ENCODE data around the gene EIF2B1. TPM values are rescaled to one million over a fixed set of nuclear protein-coding genes. Genes with fewer than 3 reads are reported as not detected.
A peak's percentile ranks its signal among the peaks of the same experiment; 100 is the strongest.

EIF2B1 gene
- total RNA-seq = 74.8 and 80.6 TPM in 2 replicates

DNA sequence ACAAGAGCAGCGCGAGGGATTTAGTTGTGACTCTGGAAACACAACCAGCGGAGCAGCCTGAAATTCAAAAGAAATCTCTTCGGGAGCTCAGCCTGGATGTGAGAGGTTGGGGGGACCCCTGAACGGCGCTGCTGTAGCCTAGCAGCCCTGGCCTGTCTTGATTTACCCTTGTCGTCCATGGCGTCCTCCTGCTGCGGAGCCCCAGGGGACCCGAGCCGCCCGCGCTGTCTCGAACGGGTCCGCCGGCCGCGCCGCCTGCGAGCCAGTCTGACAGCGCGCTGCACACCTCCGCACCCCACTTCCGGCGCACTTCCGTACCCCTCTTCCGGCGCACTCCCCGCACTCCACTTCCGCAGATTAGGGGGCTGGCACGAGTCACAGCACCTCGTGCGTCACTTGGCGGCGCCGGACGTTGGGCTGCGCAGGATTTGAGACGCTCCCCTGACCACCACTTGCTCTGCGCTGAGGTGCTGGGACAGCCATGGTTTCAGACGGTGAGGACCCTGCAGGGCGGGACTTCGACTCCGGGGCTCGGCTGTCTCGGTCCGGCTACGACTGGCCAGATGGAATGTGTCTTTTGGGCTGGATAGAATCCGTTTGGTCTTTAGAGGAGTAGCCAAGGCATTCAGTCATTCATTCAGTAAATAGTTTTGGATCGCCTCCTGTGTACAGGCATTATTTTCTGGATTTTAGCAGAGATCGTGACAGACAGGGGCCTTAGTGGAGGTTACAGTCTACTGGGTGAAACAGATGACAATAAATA is at the start of gene EIF2B1, which contains the start of gene GTF2H3:
Gene EIF2B1 (minus strand): TSS at position 308 of the 763 bp plus-strand sequence. CDS start 129 bp downstream, at position 179.
Gene GTF2H3 (plus strand): TSS at position 451 of the 763 bp plus-strand sequence. CDS start 31 bp downstream, at position 482.
- peak; percentile 91 for DNase-seq (ENCODE audit: low read depth)

DNA sequence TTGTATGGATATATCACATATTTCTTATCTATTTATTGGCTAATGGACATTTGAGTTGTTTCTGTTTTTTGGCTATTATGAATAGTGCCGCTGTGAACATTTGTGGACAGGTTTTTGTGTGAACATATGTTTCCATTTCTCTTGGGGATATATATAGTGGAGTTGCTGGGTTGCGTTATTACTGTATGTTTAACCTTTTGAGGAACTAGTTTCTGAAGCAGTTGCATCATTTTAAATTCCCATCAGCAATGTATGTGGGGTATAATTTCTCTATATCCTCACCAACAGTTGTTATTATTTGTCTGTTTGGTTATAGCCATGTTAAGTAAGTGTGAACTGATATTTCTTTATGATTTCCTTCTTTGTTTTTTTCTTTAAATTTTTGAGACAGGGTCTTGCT is 48.1 kb upstream of the EIF2B1 start:
- no peak for DNase-seq (ENCODE audit: low read depth)

- no peak for DNase-seq (ENCODE audit: low read depth)
Observed at GRCh38 chr12:123678981-123679380, 45.5 kb upstream of the EIF2B1 start.

DNA sequence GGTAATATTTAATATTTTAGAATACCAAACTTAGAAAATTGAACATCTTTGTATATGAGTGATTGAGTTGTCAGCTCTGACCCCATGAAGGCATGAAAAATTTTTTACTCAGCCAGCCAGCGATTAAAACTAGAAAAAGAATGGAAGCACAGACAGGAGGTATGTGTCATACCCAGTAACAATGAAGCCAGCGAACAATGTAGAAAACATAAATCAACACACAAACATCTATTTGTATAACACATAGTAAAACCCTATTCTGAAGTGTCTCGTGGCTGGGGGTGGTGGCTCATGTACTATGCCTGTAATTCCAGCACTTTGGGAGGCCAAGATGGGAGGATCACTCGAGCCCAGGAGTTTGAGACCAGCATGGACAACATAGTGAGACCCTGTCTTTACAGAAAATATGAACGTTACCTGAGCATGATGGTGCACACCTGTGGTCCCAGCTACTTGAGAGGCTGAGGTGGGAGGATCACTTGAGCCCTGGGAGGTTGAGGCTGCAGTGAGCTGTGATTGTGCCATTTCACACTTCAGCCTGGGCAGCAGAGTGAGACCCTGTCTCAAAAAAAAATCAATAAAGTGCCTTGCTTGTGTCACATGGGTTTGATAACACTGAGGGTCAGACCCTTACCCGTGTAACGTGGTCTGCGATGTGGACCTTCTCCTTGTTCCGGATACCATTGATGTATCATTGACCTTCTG is 43.3 kb upstream of the EIF2B1 start:
- DNase-seq (ENCODE audit: low read depth) = no peak

GRCh38 chr12:123675436-123675835 is 42.0 kb upstream of the EIF2B1 start:
- no peak for DNase-seq (ENCODE audit: low read depth)

DNA sequence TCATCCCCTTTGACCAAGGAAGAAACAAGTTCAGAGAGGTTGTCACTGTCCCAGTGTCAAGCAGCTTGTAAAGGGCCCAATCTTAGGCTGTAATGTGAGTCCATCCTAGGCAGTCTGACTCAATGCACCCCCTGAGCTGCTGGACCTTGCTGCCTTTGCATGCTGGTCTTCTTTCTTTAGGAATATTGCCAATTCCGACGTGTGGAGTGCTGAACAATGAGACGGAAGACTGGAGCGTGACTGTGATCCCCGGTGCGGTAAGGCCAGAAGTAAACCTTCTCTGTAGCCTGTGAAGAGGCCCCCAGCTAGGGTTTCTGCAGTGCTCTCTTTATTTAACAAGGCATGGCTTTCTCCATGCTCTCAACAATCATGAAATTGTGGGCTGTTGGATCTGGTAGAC is 38.4 kb upstream of the EIF2B1 start:
- DNase-seq (ENCODE audit: low read depth) = peak; percentile 58

- DNase-seq (ENCODE audit: low read depth) = peak; percentile 78
Observed at GRCh38 chr12:123670882-123671728, 37.6 kb upstream of the EIF2B1 start, which contains the start of gene TCTN2. TCTN2 (plus strand) TSS chr12:123671113; CDS start chr12:123671241, 128 bp downstream.

DNA sequence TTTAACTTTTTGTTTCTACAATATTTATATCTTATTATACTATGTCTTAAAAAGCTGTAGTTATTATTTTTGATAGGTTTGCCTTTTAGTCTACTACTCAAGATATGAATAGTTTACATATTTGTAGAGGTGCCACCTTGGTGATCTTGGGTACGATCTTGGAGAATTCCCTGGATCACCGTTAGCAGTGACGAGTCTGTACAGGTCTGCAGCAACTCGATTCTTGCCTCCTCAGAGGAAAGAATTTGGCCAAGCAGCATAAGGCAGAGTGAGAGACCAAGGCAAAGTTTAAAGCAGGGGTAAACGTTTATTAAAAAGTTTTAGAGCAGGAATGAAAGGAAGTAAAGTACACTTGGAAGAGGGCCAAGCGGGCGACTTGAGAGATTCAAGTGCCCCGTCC is 34.3 kb upstream of the EIF2B1 start:
- no peak for DNase-seq (ENCODE audit: low read depth)

- DNase-seq (ENCODE audit: low read depth) = peak; percentile 46
Observed at GRCh38 chr12:123659996-123660727, 26.7 kb upstream of the EIF2B1 start.

DNA sequence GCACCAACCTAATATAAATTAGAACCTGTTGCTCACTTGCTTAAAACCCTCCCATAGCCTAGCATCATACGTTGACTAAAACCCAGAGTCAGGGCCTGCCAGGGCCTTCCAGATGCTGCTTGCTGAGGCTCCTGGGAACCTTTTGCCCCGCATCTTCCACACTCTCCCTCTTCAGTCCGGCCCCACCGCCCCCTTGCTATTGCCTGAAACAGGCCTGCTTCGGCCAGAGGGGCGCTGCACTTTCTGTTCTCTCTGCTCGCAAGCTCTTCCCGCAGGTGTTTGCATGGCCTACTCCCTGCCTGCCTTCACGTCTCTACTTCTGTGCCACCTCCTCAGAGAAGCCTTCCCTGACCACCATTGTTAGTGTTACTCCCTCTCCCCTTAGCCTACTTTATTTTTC is 23.7 kb upstream of the EIF2B1 start:
- DNase-seq (ENCODE audit: low read depth) = no peak

GRCh38 chr12:123656392-123656791 is 22.9 kb upstream of the EIF2B1 start:
- DNase-seq (ENCODE audit: low read depth) = no peak

DNA sequence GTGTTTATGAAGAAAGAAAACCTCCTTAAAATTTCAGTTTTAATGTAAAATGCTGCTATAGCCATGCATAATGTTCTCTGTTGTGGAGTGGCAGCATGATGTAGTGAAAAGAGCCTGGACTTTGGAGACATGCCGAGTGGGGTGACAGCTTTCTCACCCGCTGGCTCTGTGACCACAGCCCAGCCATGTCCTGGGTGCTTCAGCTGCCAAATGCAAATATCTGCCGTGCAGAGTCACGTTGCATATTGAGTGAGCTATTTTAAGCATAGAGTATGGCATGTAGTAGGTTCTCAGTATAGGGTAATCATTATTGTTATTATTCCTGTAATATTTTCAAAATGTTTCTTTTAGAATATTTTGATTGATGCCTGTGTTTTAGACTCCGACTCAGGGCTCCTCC is 21.9 kb upstream of the EIF2B1 start:
- DNase-seq (ENCODE audit: low read depth) = no peak

DNA sequence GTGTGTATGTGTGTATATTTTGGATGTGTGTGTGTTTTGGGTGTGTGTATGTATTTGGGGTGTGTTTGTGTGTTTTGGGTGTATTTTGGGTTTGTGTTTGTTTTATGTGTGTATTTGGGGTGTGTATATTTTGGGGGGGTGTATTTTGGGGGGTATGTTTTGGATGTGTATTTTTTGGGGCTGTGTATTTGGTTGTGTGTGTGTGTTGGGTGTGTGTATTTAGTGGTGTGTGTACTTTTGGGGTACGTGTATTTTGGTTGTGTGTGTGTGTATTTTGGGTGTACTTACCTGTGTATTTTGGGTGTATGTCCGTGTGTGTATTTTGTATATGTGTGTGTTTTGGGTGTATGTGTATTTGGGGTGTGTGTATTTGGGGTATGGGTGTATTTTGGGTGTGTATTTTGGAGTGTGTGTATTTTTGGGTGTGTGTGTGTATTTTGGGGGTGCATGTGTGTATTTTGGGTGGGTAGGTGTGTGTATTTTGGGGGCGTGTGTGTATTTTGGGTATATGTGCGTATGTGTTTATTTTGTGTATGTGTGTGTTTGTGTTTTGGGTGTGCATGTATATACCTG is 20.7 kb upstream of the EIF2B1 start:
- no peak for DNase-seq (ENCODE audit: low read depth)

GRCh38 chr12:123648401-123648800 is 14.9 kb upstream of the EIF2B1 start:
- DNase-seq (ENCODE audit: low read depth) = no peak

- DNase-seq (ENCODE audit: low read depth) = no peak
Observed at GRCh38 chr12:123645878-123646277, 12.4 kb upstream of the EIF2B1 start.

- DNase-seq (ENCODE audit: low read depth) = no peak
Observed at GRCh38 chr12:123645380-123645779, 11.9 kb upstream of the EIF2B1 start.

- DNase-seq (ENCODE audit: low read depth) = no peak
Observed at GRCh38 chr12:123643911-123644310, 10.4 kb upstream of the EIF2B1 start.

GRCh38 chr12:123634142-123634561 is 666 bp upstream of the EIF2B1 start:
- DNase-seq (ENCODE audit: low read depth) = no peak

DNA sequence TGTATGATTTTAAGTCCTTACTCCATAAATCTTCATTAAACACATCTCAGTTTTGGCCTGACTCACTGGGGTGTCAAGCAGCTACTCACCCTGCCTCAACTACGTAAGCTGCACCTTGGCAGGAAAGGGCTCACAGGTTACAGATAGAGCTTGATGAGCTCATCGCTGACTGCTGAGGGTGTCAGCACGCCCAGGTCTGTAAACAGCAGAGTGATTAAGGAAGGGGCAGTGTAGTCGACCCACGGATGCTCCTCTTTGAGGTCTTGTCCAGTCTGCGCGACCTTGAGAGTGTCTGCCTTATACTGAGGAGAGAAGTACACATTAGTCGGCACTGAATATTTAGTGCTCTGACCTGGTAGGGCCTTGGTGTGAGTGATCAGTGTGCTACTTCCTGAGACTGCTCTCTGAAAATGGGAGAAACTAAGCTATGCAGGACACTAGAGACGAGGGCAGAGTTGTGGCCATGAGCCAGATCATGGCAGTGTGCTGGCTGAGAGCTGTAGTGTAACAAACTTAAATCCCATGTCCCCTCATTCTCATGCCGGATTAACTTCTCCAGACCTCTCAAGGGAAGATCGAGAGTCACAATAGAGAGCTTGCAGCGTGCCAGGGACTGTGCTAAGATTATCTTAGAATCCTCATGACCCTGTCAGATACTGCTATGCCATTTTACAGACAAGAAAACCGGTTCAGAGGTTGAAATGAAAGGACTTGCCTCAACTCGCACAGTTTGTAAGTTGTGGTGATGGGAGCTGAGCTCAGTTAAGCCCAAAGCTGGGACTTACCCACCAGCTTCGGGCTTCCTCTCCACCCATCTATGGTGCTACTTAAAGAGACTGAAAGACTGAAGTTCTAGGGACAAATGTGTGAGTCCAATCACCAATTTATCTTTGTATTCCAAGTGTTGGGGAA is 11.6 kb downstream of the EIF2B1 start:
- DNase-seq (ENCODE audit: low read depth) = no peak

GRCh38 chr12:123621101-123621500 is 12.4 kb downstream of the EIF2B1 start:
- no peak for DNase-seq (ENCODE audit: low read depth)

Measured in renal cortical epithelial cell (primary cell).